DMS153 treated with DMSO at 0.1 percent for 48 hours (cell line): ENCODE results near the gene ANKS1B.

Source experiments
- DNase-seq: peaks from one replicate; lab custom pipeline; 2025; ENCODE audit not compliant: unreplicated experiment; lab: John Stamatoyannopoulos, UW

Gene ANKS1B

GRCh38 chr12:98909746-98910145 lies 1075.0 kb downstream of the ANKS1B start:
- no peak for DNase-seq

GRCh38 chr12:98908866-98909265 lies 1075.9 kb downstream of the ANKS1B start:
- no peak for DNase-seq

GRCh38 chr12:98903875-98904274 lies 1080.9 kb downstream of the ANKS1B start:
- no peak for DNase-seq

GRCh38 chr12:98901189-98901588 lies 1083.5 kb downstream of the ANKS1B start:
- no peak for DNase-seq

- no peak for DNase-seq
Observed at GRCh38 chr12:98896938-98897337, 1087.8 kb downstream of the ANKS1B start.

GRCh38 chr12:98895086-98895651 lies 1089.6 kb downstream of the ANKS1B start:
- no peak for DNase-seq

GRCh38 chr12:98894412-98895085 lies 1090.2 kb downstream of the ANKS1B start:
- no peak for DNase-seq

GRCh38 chr12:98893675-98894411 lies 1090.9 kb downstream of the ANKS1B start:
- DNase-seq = no peak

GRCh38 chr12:98893126-98893674 lies 1091.5 kb downstream of the ANKS1B start:
- DNase-seq = no peak

GRCh38 chr12:98885778-98886177 lies 1099.0 kb downstream of the ANKS1B start:
- DNase-seq = no peak

GRCh38 chr12:98883231-98883630 lies 1101.5 kb downstream of the ANKS1B start:
- DNase-seq = no peak

- DNase-seq = no peak
Observed at GRCh38 chr12:98882526-98882925, 1102.2 kb downstream of the ANKS1B start.

- no peak for DNase-seq
Observed at GRCh38 chr12:98873776-98874175, 1111.0 kb downstream of the ANKS1B start.

GRCh38 chr12:98870504-98870903 lies 1114.2 kb downstream of the ANKS1B start:
- peak; percentile 82 for DNase-seq

- peak; percentile 57 for DNase-seq
Observed at GRCh38 chr12:98869886-98870503, 1114.7 kb downstream of the ANKS1B start.

- DNase-seq = no peak
Observed at GRCh38 chr12:98868538-98868937, 1116.2 kb downstream of the ANKS1B start.

GRCh38 chr12:98868076-98868475 lies 1116.7 kb downstream of the ANKS1B start:
- DNase-seq = no peak

- DNase-seq = no peak
Observed at GRCh38 chr12:98864363-98864762, 1120.4 kb downstream of the ANKS1B start.

GRCh38 chr12:98863167-98863566 lies 1121.6 kb downstream of the ANKS1B start:
- DNase-seq = no peak

- no peak for DNase-seq
Observed at GRCh38 chr12:98861251-98861650, 1123.5 kb downstream of the ANKS1B start.

GRCh38 chr12:98856897-98857540 lies 1127.7 kb downstream of the ANKS1B start:
- DNase-seq = no peak
